Mesodermal cell (in vitro differentiated cells): ENCODE results near the gene ZNF99.
"Not testable (repeated sequence)": the region's sequence is repeated elsewhere in the genome, so short reads cannot be mapped to it uniquely, and the experiment has no call there.

Experiments used
- H3K27ac ChIP-seq: 2 replicates; pipeline ENCODE4 v1.7.0; 2013; ENCODE audit warnings: mild to moderate bottlenecking, low read depth, low read length, moderate library complexity; ENCODE audit not compliant: severe bottlenecking
- H3K36me3 ChIP-seq: 2 replicates; pipeline ENCODE4 v1.7.1; 2013; ENCODE audit warnings: mild to moderate bottlenecking, low read length, moderate library complexity; ENCODE audit not compliant: control insufficient read depth, insufficient read depth
- H3K4me1 ChIP-seq: one replicate; pipeline ENCODE4 v1.7.1; 2013; ENCODE audit warnings: mild to moderate bottlenecking, low read length; ENCODE audit not compliant: insufficient read depth, control insufficient read depth, poor library complexity, severe bottlenecking
- H3K4me3 ChIP-seq: 2 replicates; pipeline ENCODE4 v1.7.0; 2013; ENCODE audit warnings: low read length, control low read depth, mild to moderate bottlenecking; ENCODE audit not compliant: insufficient read depth, poor library complexity, severe bottlenecking; ENCODE audit errors: extremely low read depth
- H3K9me3 ChIP-seq: 2 replicates; pipeline ENCODE4 v1.7.1; 2013; ENCODE audit warnings: mild to moderate bottlenecking, low read length, moderate library complexity; ENCODE audit not compliant: control insufficient read depth
- WGBS, 2 experiments: methylation state at CpG; one replicate each; pipeline ENCODE4 v1.1.5; 2013; ENCODE audit warnings: missing lambda C conversion rate in 2 of 2; ENCODE audit not compliant: insufficient coverage in 2 of 2; 5-methylcytosine and 5-hydroxymethylcytosine counted together

The ZNF99 gene

DNA sequence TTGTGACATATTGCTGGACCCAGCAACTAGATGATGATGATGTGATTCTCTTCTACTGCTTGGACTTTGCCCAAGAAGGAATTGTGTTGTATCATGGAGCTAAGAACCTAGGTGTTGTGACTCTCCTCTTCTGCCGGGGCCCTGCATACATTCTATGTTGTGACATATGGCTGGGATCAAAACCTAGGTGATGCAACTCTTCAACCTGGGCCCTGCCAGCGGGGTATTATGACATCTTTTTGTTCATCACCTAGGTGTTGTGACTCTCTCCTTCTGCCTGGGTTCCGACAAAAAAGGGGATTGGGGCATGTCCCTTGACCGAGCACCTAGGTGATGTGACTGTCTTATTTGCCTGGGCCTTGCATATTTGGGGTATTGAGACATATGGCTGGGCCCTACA is 55.7 kb downstream of the ZNF99 start:
- H3K27ac ChIP-seq, H3K4me1 ChIP-seq, H3K36me3 ChIP-seq, H3K4me3 ChIP-seq: not testable (repeated sequence)
- H3K9me3 ChIP-seq: peaks cover 79% of the 10 kb centered on the region
- 14 to 64% methylated on average over 1 to 2 of the region's 4 CpGs for WGBS, 2 experiments

DNA sequence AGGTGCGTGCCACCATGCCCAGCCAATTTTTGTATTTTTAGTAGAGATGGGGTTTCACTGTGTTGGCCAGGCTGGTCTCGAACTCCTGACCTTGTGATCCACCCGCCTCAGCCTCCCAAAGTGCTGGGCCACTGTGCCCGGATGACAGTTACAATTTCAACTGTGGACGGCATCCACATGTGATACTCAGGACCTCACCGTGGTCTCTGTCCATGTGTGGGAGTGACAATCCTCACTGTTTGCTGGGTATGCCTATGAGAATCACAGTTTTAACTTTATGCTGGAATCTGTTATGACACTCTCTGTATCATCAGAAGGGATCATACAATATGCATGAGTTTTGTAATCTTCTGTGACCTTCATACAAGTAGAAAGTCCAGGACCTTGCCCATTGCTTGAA is 62.4 kb downstream of the ZNF99 start:
- H3K27ac ChIP-seq, H3K4me1 ChIP-seq, H3K36me3 ChIP-seq, H3K4me3 ChIP-seq: not testable (repeated sequence)
- 51 to 72% methylated on average over 5 of the region's 6 CpGs for WGBS, 2 experiments
- peaks cover 72% of the 10 kb centered on the region for H3K9me3 ChIP-seq

DNA sequence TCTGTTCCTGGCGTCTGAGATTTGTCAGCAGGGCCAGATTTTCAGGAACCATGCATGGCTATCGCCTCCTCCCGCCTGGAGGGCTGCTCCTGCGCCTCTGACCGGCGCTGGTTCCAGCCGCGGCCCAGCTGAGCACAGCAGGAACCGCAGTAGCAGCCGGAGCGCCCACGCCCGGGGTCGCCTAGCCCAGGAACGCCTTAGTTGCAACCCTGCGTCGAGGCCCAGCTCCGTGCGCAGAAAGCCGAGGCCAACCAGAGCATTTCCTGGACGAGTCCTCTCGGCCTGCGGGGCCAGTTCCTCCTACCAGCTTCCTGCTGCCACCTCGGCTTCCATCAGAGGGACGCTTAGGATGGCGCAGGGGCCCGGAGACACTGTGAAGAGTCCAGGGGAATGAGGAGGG is 75.0 kb downstream of the ZNF99 start:
- WGBS, 2 experiments: 83% methylated on average over 25 to 27 of the region's 27 CpGs

DNA sequence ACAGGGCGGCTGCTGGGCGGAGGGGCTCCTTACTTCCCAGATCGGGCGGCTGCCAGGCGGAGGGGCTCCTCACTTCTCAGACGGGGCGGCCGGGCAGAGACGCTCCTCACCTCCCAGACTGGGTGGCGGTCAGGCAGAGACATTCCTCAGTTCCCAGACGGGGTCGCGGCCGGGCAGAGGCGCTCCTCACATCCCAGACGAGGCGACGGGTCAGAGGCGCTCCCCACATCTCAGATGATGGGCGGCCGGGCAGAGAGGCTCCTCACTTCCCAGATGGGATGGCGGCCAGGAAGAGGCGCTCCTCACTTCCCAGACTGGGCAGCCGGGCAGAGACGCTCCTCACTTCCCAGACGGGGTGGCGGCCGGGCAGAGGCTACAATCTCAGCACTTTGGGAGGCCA is 80.9 kb downstream of the ZNF99 start:
- not testable (repeated sequence) for H3K27ac ChIP-seq, H3K36me3 ChIP-seq, H3K4me1 ChIP-seq, H3K4me3 ChIP-seq
- peaks cover 40% of the 10 kb centered on the region for H3K9me3 ChIP-seq
- 86 to 88% methylated on average over 13 to 23 of the region's 28 CpGs for WGBS, 2 experiments

More for the DNA sequence above, 75.0 kb downstream of the ZNF99 start:
- H3K4me3 ChIP-seq: no peak overlapping the region
- peaks cover 40% of the 10 kb centered on the region for H3K9me3 ChIP-seq
- no peaks in the 10 kb centered on the region for H3K36me3 ChIP-seq
- no peaks in the 10 kb centered on the region for H3K4me1 ChIP-seq
- H3K27ac ChIP-seq: no peak overlapping the region

DNA sequence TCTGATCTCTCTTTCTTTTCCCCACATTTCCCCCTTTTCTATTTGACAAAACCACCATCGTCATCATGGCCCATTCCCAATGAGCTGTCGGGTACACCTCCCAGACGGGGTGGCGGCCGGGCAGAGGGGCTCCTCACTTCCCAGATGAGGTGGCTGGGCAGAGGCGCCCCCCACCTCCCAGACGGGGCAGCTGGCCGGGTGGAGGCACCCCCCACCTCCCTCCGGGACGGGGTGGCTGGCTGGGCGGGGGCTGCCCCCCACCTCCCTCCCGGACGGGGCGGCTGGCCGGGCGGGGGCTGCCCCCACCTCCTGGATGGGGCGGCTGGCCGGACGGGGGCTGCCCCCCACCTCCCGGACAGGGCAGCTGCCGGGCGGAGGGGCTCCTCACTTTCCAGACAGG is 81.3 kb downstream of the ZNF99 start:
- H3K36me3 ChIP-seq, H3K27ac ChIP-seq, H3K4me1 ChIP-seq, H3K4me3 ChIP-seq: not testable (repeated sequence)
- WGBS, 2 experiments: 100% methylated on average over 3 to 4 of the region's 22 CpGs
- peaks cover 38% of the 10 kb centered on the region for H3K9me3 ChIP-seq
